ENCODE measurements around the gene FCRL2.

- TF ChIP-seq CTCF (IDR thresholded peaks at IDR 0.05; ENCODE audit: poor library complexity), result no peak
- no peak for TF ChIP-seq EZH2 (IDR thresholded peaks at IDR 0.05; ENCODE audit: borderline replicate concordance)
Measured at GRCh38 chr1:157739229-157739901, 37.6 kb downstream of the FCRL2 start.
